Tibial artery (tissue), 4 donors: ENCODE measurements around the gene PVALEF.

Experiments used
- DNase-seq, 2 donors: peaks; one replicate each; pipeline ENCODE4 v3.0.0-alpha.2; 2019
- H3K27ac ChIP-seq, 2 donors: fragments of 200-600 bp; sonication (generic) in 1 of 2; 1 replicate in 1 of 2; 2 replicates in 1 of 2; pipeline ENCODE4 v1.5.1; 2018 to 2019; ENCODE audit warnings: mild to moderate bottlenecking in 1 of 2
- H3K27me3 ChIP-seq, 2 donors: fragments of 200-600 bp; sonication (generic) in 1 of 2; one replicate each; pipeline versions ENCODE4 v1.5.1 to v1.6.0; 2016 to 2019
- H3K36me3 ChIP-seq, 3 donors: fragments of 200-600 bp; sonication (generic) in 2 of 3; one replicate each; pipeline ENCODE4 v1.5.1; 2016 to 2019; ENCODE audit warnings: mild to moderate bottlenecking in 2 of 3
- H3K4me1 ChIP-seq, 4 donors: fragments of 200-600 bp; sonication (generic) in 2 of 4; 1 replicate in 3 of 4; 2 replicates in 1 of 4; pipeline ENCODE4 v1.5.1; 2016 to 2019
- H3K4me3 ChIP-seq, 2 donors: fragments of 200-600 bp; sonication (generic) in 1 of 2; 1 replicate in 1 of 2; 2 replicates in 1 of 2; pipeline ENCODE4 v1.5.1; 2018 to 2019; ENCODE audit warnings: mild to moderate bottlenecking in 2 of 2
- H3K9me3 ChIP-seq, 3 donors: fragments of 200-600 bp; sonication (generic) in 1 of 3; one replicate each; pipeline ENCODE4 v1.5.1; 2016 to 2019
- CTCF ChIP-seq, 2 experiments: fragments of 200-600 bp in 1 of 2; fragments of 450-650 bp in 1 of 2; IDR thresholded peaks; one replicate each; pipeline ENCODE4 v1.5.1; 2017 to 2019; ENCODE audit warnings: antibody characterized with exemption in 2 of 2, mild to moderate bottlenecking in 1 of 2, moderate library complexity in 1 of 2
- intact Hi-C: fragments of 100-400 bp; cut with DNase I; formaldehyde crosslinking; loops from one replicate; pipeline ENCODE4 v1.15.0; 2023; ENCODE audit warnings: low total_unique reads

PVALEF gene

GRCh38 chr17:81154961-81155360, 10.3 kb upstream of the PVALEF start:
- no peaks in the 10 kb centered on the region for H3K9me3 ChIP-seq
- TF ChIP-seq CTCF (IDR thresholded peaks at IDR 0.05) = no peak
- no peak for DNase-seq
- H3K36me3 ChIP-seq = no peaks in the 10 kb centered on the region
- H3K27me3 ChIP-seq = peaks cover 0 to 38% of the 10 kb centered on the region in 2 donors
- H3K4me1 ChIP-seq = peaks cover 0 to 2% (median 0%) of the 10 kb centered on the region in 4 donors
- intact Hi-C loops = no loop called here
- no peak overlapping the region for H3K4me3 ChIP-seq
- H3K27ac ChIP-seq = no peak overlapping the region

- peaks cover 0 to 47% of the 10 kb centered on the region in 2 donors for H3K27me3 ChIP-seq
- H3K4me1 ChIP-seq = peaks cover 0 to 4% (median 0%) of the 10 kb centered on the region in 4 donors
- H3K4me3 ChIP-seq = no peak overlapping the region
- intact Hi-C loops = no loop called here
- no peaks in the 10 kb centered on the region for H3K9me3 ChIP-seq
- no peak overlapping the region for H3K27ac ChIP-seq
- no peak for DNase-seq
- TF ChIP-seq CTCF (IDR thresholded peaks at IDR 0.05) = no peak
- no peaks in the 10 kb centered on the region for H3K36me3 ChIP-seq
Observed at GRCh38 chr17:81156866-81157805, 8.2 kb upstream of the PVALEF start.

GRCh38 chr17:81157848-81158687, 7.2 kb upstream of the PVALEF start:
- no peak for TF ChIP-seq CTCF (IDR thresholded peaks at IDR 0.05)
- Histone ChIP-seq H3K4me3 (no peak overlapping the region), H3K27me3 (peaks cover 0 to 56% of the 10 kb centered on the region in 2 donors), H3K27ac (no peak overlapping the region), H3K36me3 (no peaks in the 10 kb centered on the region), H3K4me1 (peaks cover 0 to 4% (median 0%) of the 10 kb centered on the region in 4 donors), H3K9me3 (no peaks in the 10 kb centered on the region)
- DNase-seq = no peak
- intact Hi-C loops = no loop called here

GRCh38 chr17:81158688-81159590, 6.4 kb upstream of the PVALEF start:
- no peaks in the 10 kb centered on the region for H3K36me3 ChIP-seq
- H3K4me3 ChIP-seq = no peak overlapping the region
- intact Hi-C loops = no loop called here
- DNase-seq = no peak
- H3K27ac ChIP-seq = no peak overlapping the region
- no peaks in the 10 kb centered on the region for H3K9me3 ChIP-seq
- peaks cover 0 to 4% (median 0%) of the 10 kb centered on the region in 4 donors for H3K4me1 ChIP-seq
- TF ChIP-seq CTCF (IDR thresholded peaks at IDR 0.05) = no peak
- H3K27me3 ChIP-seq = peaks cover 0 to 65% of the 10 kb centered on the region in 2 donors
